ENCODE data around the gene EVA1B. TPM values are rescaled to one million over a fixed set of nuclear protein-coding genes. Genes with fewer than 3 reads are reported as not detected.

Gene EVA1B
- total RNA-seq, 1 experiment from 2014 or later, result 25.1 TPM

DNA sequence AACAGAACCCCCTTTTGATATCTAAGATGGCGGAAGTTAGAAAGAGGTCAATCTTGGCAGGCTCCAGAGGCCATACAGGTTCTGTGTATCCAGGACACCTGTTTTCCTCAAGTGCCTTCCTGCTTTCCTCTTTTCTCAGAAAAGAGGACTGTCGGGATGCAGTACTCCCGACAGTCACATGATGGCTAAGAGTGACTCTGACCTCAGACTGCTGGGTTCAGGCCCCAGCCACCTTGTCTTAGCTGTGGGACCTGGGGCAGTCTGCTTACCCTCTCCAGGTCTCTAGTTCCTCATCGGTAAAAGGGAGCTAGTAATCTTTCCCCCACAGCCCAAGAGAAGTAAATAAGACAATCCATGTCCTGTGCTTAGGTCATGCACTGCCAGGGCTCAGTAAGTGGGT lies 32.4 kb upstream of the EVA1B start:
- Histone ChIP-seq H3K4me3 (replicated peaks in 1 of 2; ENCODE audit: low read depth in 1 of 2, low read length in 2 of 2) (no peak overlapping the region), H4K20me1 (ENCODE audit: insufficient read depth) (no peaks in the 10 kb centered on the region), H3K4me1 (ENCODE audit: control insufficient read depth in 1 of 2, insufficient read depth in 2 of 2, low read length in 2 of 2) (peaks cover 6 to 32% of the 10 kb centered on the region in 2 experiments; a peak in 3 of 4 replicates), H3K27ac (ENCODE audit: low read depth, low read length) (no peak overlapping the region), H3K4me2 (ENCODE audit: low read length) (no peak overlapping the region), H3K9ac (ENCODE audit: low read length) (no peak overlapping the region), H3K36me3 (ENCODE audit: control insufficient read depth in 1 of 2, insufficient read depth in 2 of 2, low read length in 2 of 2) (peaks cover 20 to 25% of the 10 kb centered on the region in 2 experiments), H3K79me2 (ENCODE audit: insufficient read depth, low read length) (no peaks in the 10 kb centered on the region), H2AFZ (ENCODE audit: low read depth, low read length, poor library complexity, severe bottlenecking) (no peak overlapping the region), H3K9me3 (ENCODE audit: control insufficient read depth in 1 of 2, insufficient read depth in 1 of 2, low read depth in 1 of 2, low read length in 2 of 2) (no peaks in the 10 kb centered on the region), H3K9me2 (ENCODE audit: insufficient read depth) (no peaks in the 10 kb centered on the region), H3K27me3 (ENCODE audit: insufficient read depth, low read length) (no peaks in the 10 kb centered on the region)
- CTCF ChIA-PET, result no interaction called here
- TF ChIP-seq POLR2AphosphoS5 (IDR thresholded peaks at IDR 0.05; ENCODE audit: low read depth, low read length), result no peak
- TF ChIP-seq, protein P1, sequence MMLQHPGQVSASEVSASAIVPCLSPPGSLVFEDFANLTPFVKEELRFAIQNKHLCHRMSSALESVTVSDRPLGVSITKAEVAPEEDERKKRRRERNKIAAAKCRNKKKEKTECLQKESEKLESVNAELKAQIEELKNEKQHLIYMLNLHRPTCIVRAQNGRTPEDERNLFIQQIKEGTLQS (IDR thresholded peaks at IDR 0.05), result no peak
- intact Hi-C loops (cut with micrococcal nuclease), result no loop called here
- POLR2A ChIA-PET, result no interaction called here
- RAD21 ChIA-PET (ENCODE audit: low non-redundant PET in 1 of 2, low total read pairs in 2 of 2, uncharacterized antibody in 2 of 2, unreplicated experiment in 2 of 2), result no interaction called here
- no peak for DNase-seq (ENCODE audit: low read depth, low spot score)
- ATAC-seq, result no peak
- BruUV-seq (replicated peaks), result no TSS peak

DNA sequence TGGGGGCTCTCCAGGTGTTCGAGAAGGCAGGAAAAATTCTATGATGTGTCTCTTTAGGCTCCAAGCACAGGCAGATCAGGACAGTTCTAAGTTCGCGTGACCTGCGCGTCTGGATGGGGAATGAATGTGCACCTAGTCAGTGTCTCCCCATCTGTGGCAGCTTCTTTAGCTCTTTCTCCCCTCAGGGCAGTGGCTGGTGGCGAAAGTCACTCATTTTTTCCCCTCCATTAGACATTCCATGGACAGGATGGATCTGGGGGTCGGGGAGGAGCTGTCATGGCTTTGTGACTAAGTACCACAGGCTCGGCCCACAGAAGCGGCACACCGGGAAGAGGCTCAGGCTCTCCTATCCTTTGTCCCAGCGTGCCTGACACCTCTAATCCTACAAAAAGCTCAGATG lies 31.0 kb upstream of the EVA1B start:
- Histone ChIP-seq H3K27ac (ENCODE audit: low read depth, low read length) (no peak overlapping the region), H3K9ac (ENCODE audit: low read length) (no peak overlapping the region), H3K9me2 (ENCODE audit: insufficient read depth) (no peaks in the 10 kb centered on the region), H3K4me2 (ENCODE audit: low read length) (no peak overlapping the region), H3K36me3 (ENCODE audit: control insufficient read depth in 1 of 2, insufficient read depth in 2 of 2, low read length in 2 of 2) (peaks cover 21 to 27% of the 10 kb centered on the region in 2 experiments), H4K20me1 (ENCODE audit: insufficient read depth) (no peaks in the 10 kb centered on the region), H3K4me1 (ENCODE audit: control insufficient read depth in 1 of 2, insufficient read depth in 2 of 2, low read length in 2 of 2) (peaks cover 6 to 43% of the 10 kb centered on the region in 2 experiments; a peak in 3 of 4 replicates), H3K79me2 (ENCODE audit: insufficient read depth, low read length) (no peaks in the 10 kb centered on the region), H3K9me3 (ENCODE audit: control insufficient read depth in 1 of 2, insufficient read depth in 1 of 2, low read depth in 1 of 2, low read length in 2 of 2) (no peaks in the 10 kb centered on the region), H3K27me3 (ENCODE audit: insufficient read depth, low read length) (no peaks in the 10 kb centered on the region), H3K4me3 (replicated peaks in 1 of 2; ENCODE audit: low read depth in 1 of 2, low read length in 2 of 2) (no peak overlapping the region), H2AFZ (ENCODE audit: low read depth, low read length, poor library complexity, severe bottlenecking) (no peak overlapping the region)
- no peak for ATAC-seq
- TF ChIP-seq RAD21 (IDR thresholded peaks at IDR 0.05; ENCODE audit: low read depth) (no peak), ELF1 (IDR thresholded peaks at IDR 0.05; ENCODE audit: borderline replicate concordance, low read depth) (no peak), SIN3A (IDR thresholded peaks at IDR 0.05; ENCODE audit: low read depth) (no peak), EZH2 (IDR thresholded peaks at IDR 0.05) (no peak), CEBPB (IDR thresholded peaks at IDR 0.05; ENCODE audit: low read depth) (no peak)
- TF ChIP-seq, protein P2, sequence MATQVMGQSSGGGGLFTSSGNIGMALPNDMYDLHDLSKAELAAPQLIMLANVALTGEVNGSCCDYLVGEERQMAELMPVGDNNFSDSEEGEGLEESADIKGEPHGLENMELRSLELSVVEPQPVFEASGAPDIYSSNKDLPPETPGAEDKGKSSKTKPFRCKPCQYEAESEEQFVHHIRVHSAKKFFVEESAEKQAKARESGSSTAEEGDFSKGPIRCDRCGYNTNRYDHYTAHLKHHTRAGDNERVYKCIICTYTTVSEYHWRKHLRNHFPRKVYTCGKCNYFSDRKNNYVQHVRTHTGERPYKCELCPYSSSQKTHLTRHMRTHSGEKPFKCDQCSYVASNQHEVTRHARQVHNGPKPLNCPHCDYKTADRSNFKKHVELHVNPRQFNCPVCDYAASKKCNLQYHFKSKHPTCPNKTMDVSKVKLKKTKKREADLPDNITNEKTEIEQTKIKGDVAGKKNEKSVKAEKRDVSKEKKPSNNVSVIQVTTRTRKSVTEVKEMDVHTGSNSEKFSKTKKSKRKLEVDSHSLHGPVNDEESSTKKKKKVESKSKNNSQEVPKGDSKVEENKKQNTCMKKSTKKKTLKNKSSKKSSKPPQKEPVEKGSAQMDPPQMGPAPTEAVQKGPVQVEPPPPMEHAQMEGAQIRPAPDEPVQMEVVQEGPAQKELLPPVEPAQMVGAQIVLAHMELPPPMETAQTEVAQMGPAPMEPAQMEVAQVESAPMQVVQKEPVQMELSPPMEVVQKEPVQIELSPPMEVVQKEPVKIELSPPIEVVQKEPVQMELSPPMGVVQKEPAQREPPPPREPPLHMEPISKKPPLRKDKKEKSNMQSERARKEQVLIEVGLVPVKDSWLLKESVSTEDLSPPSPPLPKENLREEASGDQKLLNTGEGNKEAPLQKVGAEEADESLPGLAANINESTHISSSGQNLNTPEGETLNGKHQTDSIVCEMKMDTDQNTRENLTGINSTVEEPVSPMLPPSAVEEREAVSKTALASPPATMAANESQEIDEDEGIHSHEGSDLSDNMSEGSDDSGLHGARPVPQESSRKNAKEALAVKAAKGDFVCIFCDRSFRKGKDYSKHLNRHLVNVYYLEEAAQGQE (IDR thresholded peaks at IDR 0.05; ENCODE audit: low read depth), result no peak
- TF ChIP-seq, protein P3, sequence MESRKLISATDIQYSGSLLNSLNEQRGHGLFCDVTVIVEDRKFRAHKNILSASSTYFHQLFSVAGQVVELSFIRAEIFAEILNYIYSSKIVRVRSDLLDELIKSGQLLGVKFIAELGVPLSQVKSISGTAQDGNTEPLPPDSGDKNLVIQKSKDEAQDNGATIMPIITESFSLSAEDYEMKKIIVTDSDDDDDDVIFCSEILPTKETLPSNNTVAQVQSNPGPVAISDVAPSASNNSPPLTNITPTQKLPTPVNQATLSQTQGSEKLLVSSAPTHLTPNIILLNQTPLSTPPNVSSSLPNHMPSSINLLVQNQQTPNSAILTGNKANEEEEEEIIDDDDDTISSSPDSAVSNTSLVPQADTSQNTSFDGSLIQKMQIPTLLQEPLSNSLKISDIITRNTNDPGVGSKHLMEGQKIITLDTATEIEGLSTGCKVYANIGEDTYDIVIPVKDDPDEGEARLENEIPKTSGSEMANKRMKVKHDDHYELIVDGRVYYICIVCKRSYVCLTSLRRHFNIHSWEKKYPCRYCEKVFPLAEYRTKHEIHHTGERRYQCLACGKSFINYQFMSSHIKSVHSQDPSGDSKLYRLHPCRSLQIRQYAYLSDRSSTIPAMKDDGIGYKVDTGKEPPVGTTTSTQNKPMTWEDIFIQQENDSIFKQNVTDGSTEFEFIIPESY (IDR thresholded peaks at IDR 0.05; ENCODE audit: extremely low read depth, insufficient replicate concordance, low read length), result no peak
- intact Hi-C loops (cut with micrococcal nuclease), result no loop called here
- no peak for DNase-seq (ENCODE audit: low read depth, low spot score)
- no TSS peak for BruUV-seq (replicated peaks)
- POLR2A ChIA-PET, result no interaction called here
- RAD21 ChIA-PET (ENCODE audit: low non-redundant PET in 1 of 2, low total read pairs in 2 of 2, uncharacterized antibody in 2 of 2, unreplicated experiment in 2 of 2), result no interaction called here
- CTCF ChIA-PET, result no interaction called here
